ENCODE data around the gene EPO. TPM values are rescaled to one million over a fixed set of nuclear protein-coding genes. Genes with fewer than 3 reads are reported as not detected.

Gene EPO
- total RNA-seq, 1 experiment from 2014 or later, result 0.44 TPM

DNA sequence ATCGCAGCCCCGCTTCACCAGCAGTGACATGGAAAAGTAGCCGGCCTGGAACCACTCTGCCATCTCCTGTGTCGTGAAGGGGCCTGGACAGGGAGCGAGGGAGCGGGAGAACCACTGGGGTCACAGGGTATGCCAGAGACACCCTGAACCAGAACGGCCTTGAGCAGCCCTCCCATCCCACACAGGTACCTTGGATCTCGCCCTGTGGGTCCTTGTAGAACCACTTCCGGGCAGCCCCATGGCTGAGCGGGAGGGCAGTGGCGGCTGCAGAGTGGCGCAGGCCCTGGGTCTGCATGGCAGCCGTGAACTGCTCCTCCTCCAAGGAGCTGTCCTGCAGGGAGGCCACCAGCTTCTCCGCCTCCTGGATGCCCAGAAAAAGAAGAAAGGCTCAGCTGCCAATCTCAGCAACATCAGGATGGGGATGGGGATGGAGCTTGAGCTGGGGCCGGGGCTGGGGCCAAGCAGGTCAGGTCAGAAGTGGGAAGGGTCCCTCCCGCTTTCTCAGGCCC lies 35.7 kb upstream of the EPO start:
- Histone ChIP-seq H3K4me2 (no peak overlapping the region), H4K20me1 (ENCODE audit: insufficient read depth) (peaks cover 27% of the 10 kb centered on the region; the same call in 1 of the 2 replicates), H3K4me3 (no peak overlapping the region), H3F3A (ENCODE audit: insufficient read depth, low read depth) (peaks cover 19% of the 10 kb centered on the region; the same call in 1 of the 2 replicates), H3K79me2 (ENCODE audit: low read depth) (peaks cover 14% of the 10 kb centered on the region), H3K9me2 (ENCODE audit: insufficient read depth) (no peaks in the 10 kb centered on the region), H3K27ac (no peak overlapping the region), H3K36me3 (ENCODE audit: low read depth) (no peaks in the 10 kb centered on the region), H3K27me3 (ENCODE audit: insufficient read depth, low read depth) (no peaks in the 10 kb centered on the region), H3K4me1 (replicated peaks; ENCODE audit: insufficient read depth) (no peaks in the 10 kb centered on the region), H2AFZ (no peak overlapping the region), H3K9me3 (ENCODE audit: insufficient read depth, low read depth) (no peaks in the 10 kb centered on the region)
- CTCF ChIA-PET, result no interaction called here
- no peak for DNase-seq
- POLR2A ChIA-PET (ENCODE audit: unreplicated experiment), result interaction anchor here (0.5 to 0.7 kb wide), 2 partner anchors 117 to 139 kb away, joined by 4 to 6 read pairs; no protein-coding TSS in a partner anchor
- TF ChIP-seq EZH2 (IDR thresholded peaks at IDR 0.05; ENCODE audit: low read depth) (no peak), CTCF (conservative IDR thresholded peaks at IDR 0.05) (no peak)
- BruUV-seq (replicated peaks), result no TSS peak
- intact Hi-C loops (cut with micrococcal nuclease; ENCODE audit: unreplicated experiment), result no loop called here

- Histone ChIP-seq H3K4me3 (no peak overlapping the region), H4K20me1 (ENCODE audit: insufficient read depth) (peaks cover 31% of the 10 kb centered on the region), H3K27ac (no peak overlapping the region), H3K79me2 (ENCODE audit: low read depth) (peaks cover 19% of the 10 kb centered on the region), H3K9me2 (ENCODE audit: insufficient read depth) (no peaks in the 10 kb centered on the region), H3F3A (ENCODE audit: insufficient read depth, low read depth) (peaks cover 14% of the 10 kb centered on the region; the same call in 1 of the 2 replicates), H3K9me3 (ENCODE audit: insufficient read depth, low read depth) (no peaks in the 10 kb centered on the region), H2AFZ (no peak overlapping the region), H3K36me3 (ENCODE audit: low read depth) (no peaks in the 10 kb centered on the region), H3K4me1 (replicated peaks; ENCODE audit: insufficient read depth) (no peaks in the 10 kb centered on the region), H3K4me2 (no peak overlapping the region), H3K27me3 (ENCODE audit: insufficient read depth, low read depth) (no peaks in the 10 kb centered on the region)
- no peak for DNase-seq
- no peak for TF ChIP-seq EZH2 (IDR thresholded peaks at IDR 0.05; ENCODE audit: low read depth)
- no peak for TF ChIP-seq CTCF (conservative IDR thresholded peaks at IDR 0.05)
- BruUV-seq (replicated peaks), result no TSS peak
- ChIA-PET CTCF (no interaction called here), POLR2A (ENCODE audit: unreplicated experiment) (interaction anchor here (0.7 kb wide), 1 partner anchor 117 kb away, joined by 6 read pairs; no protein-coding TSS in a partner anchor)
- intact Hi-C loops (cut with micrococcal nuclease; ENCODE audit: unreplicated experiment), result no loop called here
These were observed 35.1 kb upstream of the EPO start for GRCh38 chr7:100685049-100685605.

- no peak overlapping the region for H2AFZ ChIP-seq
- H3K27me3 ChIP-seq (ENCODE audit: insufficient read depth, low read depth), result no peaks in the 10 kb centered on the region
- H3K4me2 ChIP-seq, result no peak overlapping the region
- no peaks in the 10 kb centered on the region for H3K36me3 ChIP-seq (ENCODE audit: low read depth)
- CTCF ChIA-PET, result no interaction called here
- POLR2A ChIA-PET (ENCODE audit: unreplicated experiment), result interaction anchor here (0.5 kb wide), 1 partner anchor 15 kb away, joined by 3 read pairs; no protein-coding TSS in a partner anchor
- H3K79me2 ChIP-seq (ENCODE audit: low read depth), result peaks cover 24% of the 10 kb centered on the region
- H3K4me3 ChIP-seq, result no peak overlapping the region
- peaks cover 34% of the 10 kb centered on the region for H4K20me1 ChIP-seq (ENCODE audit: insufficient read depth)
- intact Hi-C loops (cut with micrococcal nuclease; ENCODE audit: unreplicated experiment), result no loop called here
- peaks cover 8% of the 10 kb centered on the region; the same call in 1 of the 2 replicates for H3F3A ChIP-seq (ENCODE audit: insufficient read depth, low read depth)
- H3K4me1 ChIP-seq (replicated peaks; ENCODE audit: insufficient read depth), result no peaks in the 10 kb centered on the region
- no peak for DNase-seq
- no peak overlapping the region for H3K27ac ChIP-seq
- H3K9me2 ChIP-seq (ENCODE audit: insufficient read depth), result no peaks in the 10 kb centered on the region
- TF ChIP-seq EZH2 (IDR thresholded peaks at IDR 0.05; ENCODE audit: low read depth) (no peak), CTCF (conservative IDR thresholded peaks at IDR 0.05) (no peak)
- BruUV-seq (replicated peaks), result no TSS peak
- no peaks in the 10 kb centered on the region for H3K9me3 ChIP-seq (ENCODE audit: insufficient read depth, low read depth)
These were observed 34.6 kb upstream of the EPO start for GRCh38 chr7:100685631-100686145.
